GM12878 (cell line): Measurements from ENCODE around the gene LRP1B. TPM values are rescaled to one million over a fixed set of nuclear protein-coding genes. Genes with fewer than 3 reads are reported as not detected.

Experiments used
- ATAC-seq: fragments of 200-7000 bp; cut with Tn5 transposase; 3 replicates; pipeline ENCODE4 v1.9.1; 2020; ENCODE audit warnings: mild to moderate bottlenecking, moderate library complexity
- BruUV-seq: library from RNA; stranded (reverse); fragments of 400-500 nt; replicated peaks from 2 replicates; lab custom pipeline; 2021; lab: Mats Ljungman, UMichigan
- CTCF ChIA-PET: fragments of 300-600 bp; sonication (Branson Sonifier 250); formaldehyde crosslinking; extraction: SDS; loops from one replicate; lab custom pipeline; 2021; ENCODE audit warnings: inconsistent platforms; lab: Yijun Ruan, JAX
- POLR2A ChIA-PET: fragments of 350-600 bp; formaldehyde crosslinking; extraction: SDS; loops from one replicate; lab custom pipeline; 2021; ENCODE audit warnings: inconsistent platforms; lab: Charles Lee
- RAD21 ChIA-PET: fragments of 300-600 bp; sonication (Branson Sonifier 250); formaldehyde crosslinking; loops from one replicate; lab custom pipeline; 2023; ENCODE audit warnings: antibody characterized with exemption; ENCODE audit not compliant: unreplicated experiment; lab: Charles Lee
- SMC1A ChIA-PET: fragments of 300-600 bp; sonication (Branson Sonifier 250); formaldehyde crosslinking; loops from one replicate; lab custom pipeline; 2023; ENCODE audit not compliant: unreplicated experiment, uncharacterized antibody; lab: Charles Lee
- DNase-seq: peaks from one replicate; pipeline ENCODE4 v3.0.0-alpha.2; 2011; ENCODE audit warnings: low read depth, low spot score
- FAIRE-seq: peaks from 3 replicates; lab custom pipeline; 2011; peaks lifted over from hg19 to GRCh38; lab: Jason Lieb, UNC
- H2AFZ ChIP-seq: 2 replicates; pipeline ENCODE4 v1.6.0; 2011; ENCODE audit warnings: low read depth, low read length, control low read depth; ENCODE audit not compliant: control insufficient read depth
- H3K27ac ChIP-seq: 2 replicates; pipeline ENCODE4 v1.5.1; 2011; ENCODE audit warnings: control low read depth; ENCODE audit not compliant: control insufficient read depth, insufficient read depth
- H3K27me3 ChIP-seq, 2 experiments: replicated peaks in 1 of 2; 2 replicates each; pipeline versions ENCODE4 v1.6.0 to v1.6.1; 2011; ENCODE audit warnings: low read length in 1 of 2; ENCODE audit not compliant: control insufficient read depth in 2 of 2, insufficient read depth in 2 of 2
- H3K36me3 ChIP-seq, 2 experiments: 2 replicates each; pipeline ENCODE4 v1.5.1; 2011; ENCODE audit warnings: low read length in 1 of 2; ENCODE audit not compliant: control insufficient read depth in 2 of 2, insufficient read depth in 2 of 2
- H3K4me1 ChIP-seq: 2 replicates; pipeline ENCODE4 v1.6.1; 2011; ENCODE audit warnings: mild to moderate bottlenecking, low read length, moderate library complexity, mixed read lengths; ENCODE audit not compliant: control insufficient read depth, insufficient read depth
- H3K4me2 ChIP-seq: 2 replicates; pipeline ENCODE4 v1.6.0; 2011; ENCODE audit warnings: control low read depth; ENCODE audit not compliant: control insufficient read depth, insufficient read depth
- H3K4me3 ChIP-seq: fragments of 200-600 bp; sonication (generic); 2 replicates; pipeline ENCODE4 v1.5.1; 2016
- H3K79me2 ChIP-seq: 2 replicates; pipeline ENCODE4 v1.6.0; 2011; ENCODE audit warnings: low read length; ENCODE audit not compliant: control insufficient read depth, insufficient read depth
- H3K9ac ChIP-seq: 2 replicates; pipeline ENCODE4 v1.8.0; 2011; ENCODE audit warnings: low read length, control low read depth, mixed read lengths; ENCODE audit not compliant: control insufficient read depth, insufficient read depth
- H3K9me3 ChIP-seq: replicated peaks from 3 replicates; pipeline ENCODE4 v1.5.1; 2011; ENCODE audit warnings: mild to moderate bottlenecking, low read length; ENCODE audit not compliant: control insufficient read depth, insufficient read depth
- H4K20me1 ChIP-seq: 2 replicates; pipeline ENCODE4 v1.6.0; 2011; ENCODE audit not compliant: control insufficient read depth, insufficient read depth
- BACH1 ChIP-seq: fragments of 450-650 bp; IDR thresholded peaks from 2 replicates; pipeline ENCODE4 v1.6.1; 2017; ENCODE audit warnings: mild to moderate bottlenecking, borderline replicate concordance
- BCL11A ChIP-seq: IDR thresholded peaks from 2 replicates; pipeline ENCODE4 v1.6.1; 2011; ENCODE audit warnings: low read depth, low read length
- BHLHE40 ChIP-seq, 2 experiments: fragments of 450-650 bp in 1 of 2; IDR thresholded peaks; 2 replicates each; pipeline ENCODE4 v1.6.1; 2011 to 2017; ENCODE audit warnings: low read depth in 2 of 2, borderline replicate concordance in 1 of 2, improper control_type of control experiment in 1 of 2, low read length in 1 of 2, mild to moderate bottlenecking in 1 of 2
- CHD1 ChIP-seq: IDR thresholded peaks from 2 replicates; pipeline ENCODE4 v1.6.1; 2012; ENCODE audit warnings: low read depth, low read length, improper control_type of control experiment
- EZH2 ChIP-seq: IDR thresholded peaks from 2 replicates; pipeline ENCODE4 v1.6.1; 2012; ENCODE audit warnings: low read depth, mild to moderate bottlenecking, control low read depth, inconsistent platforms, low read length, borderline replicate concordance; ENCODE audit not compliant: control insufficient read depth
- FOXM1 ChIP-seq: IDR thresholded peaks from 2 replicates; pipeline ENCODE4 v1.6.1; 2012; ENCODE audit warnings: low read depth, mild to moderate bottlenecking, inconsistent platforms, low read length, moderate library complexity
- GATAD2B ChIP-seq: fragments of 450-650 bp; conservative IDR thresholded peaks from 2 replicates; pipeline ENCODE4 v1.6.1; 2017; ENCODE audit warnings: low read depth, mild to moderate bottlenecking, moderate library complexity
- HSF1 ChIP-seq: fragments of 150-350 bp; IDR thresholded peaks from 2 replicates; pipeline ENCODE4 v1.6.1; 2014; ENCODE audit warnings: mild to moderate bottlenecking, low read depth, low read length
- NFXL1 ChIP-seq: fragments of 450-650 bp; IDR thresholded peaks from 2 replicates; pipeline ENCODE4 v1.6.1; 2017; ENCODE audit warnings: antibody characterized with exemption, mild to moderate bottlenecking, borderline replicate concordance
- PKNOX1 ChIP-seq: fragments of 450-650 bp; IDR thresholded peaks from 2 replicates; pipeline ENCODE4 v1.6.1; 2016; ENCODE audit warnings: mild to moderate bottlenecking
- TARDBP ChIP-seq: IDR thresholded peaks from 2 replicates; pipeline ENCODE4 v1.6.1; 2016; ENCODE audit warnings: borderline replicate concordance
- WGBS: methylation state at CpG from one replicate; pipeline ENCODE4 v1.1.6; 2016; ENCODE audit warnings: low lambda C conversion rate; ENCODE audit not compliant: insufficient replicate concordance, insufficient coverage; ENCODE audit errors: missing lambda C conversion rate; 5-methylcytosine and 5-hydroxymethylcytosine counted together
- in situ Hi-C: fragments of 300-500 bp; cut with MboI; formaldehyde crosslinking; loops from 9 replicates; pipeline ENCODE4 v1.14.3; 2018; ENCODE audit warnings: mixed read lengths
- intact Hi-C: fragments of 100-400 bp; cut with micrococcal nuclease; formaldehyde crosslinking; loops from one replicate; pipeline ENCODE4 v1.14.2; 2022; ENCODE audit not compliant: unreplicated experiment
- polyA plus RNA-seq, 11 experiments: library from polyadenylated mRNA; depleted of rRNA in 4 of 11; unstranded in 6 of 11; stranded (reverse) in 5 of 11; fragments of >200 nt; fragmentation: Nextera tagmentation in 4 of 11; fragmentation: Illumina TruSeq in 1 of 11; extraction: Ambion mirVana in 4 of 11; extraction: Trizol in 1 of 11; gene quantifications; 1 replicate in 1 of 11; 2 replicates in 10 of 11; pipeline versions ENCODE4 v1.2.1 to v1.2.3, GENCODE V29; 2011 to 2016; ENCODE audit warnings: inconsistent platforms in 2 of 11, missing spikeins in 2 of 11, low read depth in 1 of 11
- total RNA-seq, 4 experiments: library from RNA; depleted of rRNA in 3 of 4; stranded (reverse); fragments of >200 nt in 3 of 4; fragmentation: Illumina TruSeq in 1 of 4; extraction: Trizol in 1 of 4; gene quantifications; 2 replicates each; pipeline versions ENCODE4 v1.2.1 to v1.2.3, GENCODE V29; 2013 to 2021

LRP1B gene
- total and polyA plus RNA-seq, 10 of the 15 experiments (the other 5 are each of a cell fraction or from before 2014, with no cell fraction given) = under 0.01 to 0.06 (median 0.03) TPM; not detected in 5

- Histone ChIP-seq H3K4me3 (no peak overlapping the region), H3K27me3 (no peaks in the 10 kb centered on the region), H3K36me3 (no peaks in the 10 kb centered on the region), H3K9me3 (no peaks in the 10 kb centered on the region), H3K4me1 (no peaks in the 10 kb centered on the region), H3K9ac (no peak overlapping the region), H3K4me2 (no peak overlapping the region), H3K27ac (no peak overlapping the region), H2AFZ (no peak overlapping the region), H4K20me1 (no peaks in the 10 kb centered on the region), H3K79me2 (no peaks in the 10 kb centered on the region)
- 48% methylated on average over 2 of the region's 2 CpGs for WGBS
- SMC1A ChIA-PET = no interaction called here
- intact Hi-C loops = no loop called here
- DNase-seq (no peak), ATAC-seq (no peak), FAIRE-seq (no peak)
- RAD21 ChIA-PET = no interaction called here
- in situ Hi-C loops = no loop called here
- CTCF ChIA-PET = no interaction called here
- POLR2A ChIA-PET = no interaction called here
- TF ChIP-seq FOXM1 (no peak), BCL11A (no peak), TARDBP (no peak), NFXL1 (no peak), HSF1 (no peak), GATAD2B (no peak), EZH2 (no peak), PKNOX1 (no peak), BACH1 (no peak), BHLHE40 (IDR thresholded peaks at IDR 0.05; ENCODE audit: borderline replicate concordance in 1 of 2, low read depth in 2 of 2, low read length in 1 of 2) (no peak), CHD1 (no peak)
- no TSS peak for BruUV-seq
Measured at GRCh38 chr2:141698500-141698899, 432.3 kb downstream of the LRP1B start.
